CD4-positive, alpha-beta T cell (primary cell): Measurements from ENCODE around the gene GULP1. TPM values are rescaled to one million over a fixed set of nuclear protein-coding genes. Genes with fewer than 3 reads are reported as not detected.

ENCODE experiments used
- ATAC-seq: fragments of 200-7000 bp; cut with Tn5 transposase; one replicate; pipeline ENCODE4 v1.10.0; 2022; ENCODE audit warnings: mild to moderate bottlenecking; ENCODE audit not compliant: poor library complexity
- CTCF ChIA-PET: fragments of 350-600 bp; sonication (Branson Sonifier 250); formaldehyde crosslinking; loops from one replicate; lab custom pipeline; 2021; ENCODE audit warnings: antibody characterized with exemption, inconsistent platforms; lab: Charles Lee
- POLR2A ChIA-PET: fragments of 350-600 bp; sonication (Branson Sonifier 250); formaldehyde crosslinking; loops from one replicate; lab custom pipeline; 2021; ENCODE audit warnings: antibody characterized with exemption, inconsistent platforms; lab: Charles Lee
- DNase-seq, 14 experiments: peaks; one replicate each; pipeline ENCODE4 v3.0.0-alpha.2; 2013 to 2020; ENCODE audit warnings: mixed read lengths in 2 of 14
- H3K27ac ChIP-seq, 2 donors: one replicate each; pipeline versions ENCODE4 v1.5.1 to v1.7.0; 2013; ENCODE audit warnings: low read length in 2 of 2, low read depth in 1 of 2, mild to moderate bottlenecking in 1 of 2
- H3K27me3 ChIP-seq, 2 experiments: 1 replicate in 1 of 2; 2 replicates in 1 of 2; pipeline versions ENCODE4 v1.6.1 to v1.7.0; 2013; ENCODE audit warnings: low read length in 2 of 2, control low read depth in 1 of 2, mild to moderate bottlenecking in 1 of 2, moderate library complexity in 1 of 2; ENCODE audit not compliant: insufficient read depth in 2 of 2, control insufficient read depth in 1 of 2
- H3K36me3 ChIP-seq: one replicate; pipeline ENCODE4 v1.6.1; 2013; ENCODE audit warnings: low read length, control low read depth; ENCODE audit not compliant: insufficient read depth
- H3K4me1 ChIP-seq: one replicate; pipeline ENCODE4 v1.6.1; 2013; ENCODE audit warnings: low read length, control low read depth; ENCODE audit not compliant: insufficient read depth
- H3K4me3 ChIP-seq: one replicate; pipeline ENCODE4 v1.5.1; 2013; ENCODE audit warnings: mild to moderate bottlenecking, low read length, moderate library complexity
- H3K9me3 ChIP-seq, 2 experiments: 1 replicate in 1 of 2; 2 replicates in 1 of 2; pipeline versions ENCODE4 v1.6.1 to v1.7.0; 2013; ENCODE audit warnings: low read length in 2 of 2, mild to moderate bottlenecking in 2 of 2, control low read depth in 1 of 2, moderate library complexity in 1 of 2; ENCODE audit not compliant: control insufficient read depth in 1 of 2, insufficient read depth in 1 of 2
- H3K27ac Mint-ChIP-seq: one replicate; pipeline ENCODE4 v1.8.0; 2020; ENCODE audit warnings: mixed read lengths
- H3K27me3 Mint-ChIP-seq: one replicate; pipeline ENCODE4 v1.8.0; 2021; ENCODE audit warnings: mixed read lengths
- H3K36me3 Mint-ChIP-seq: one replicate; pipeline ENCODE4 v1.8.0; 2021; ENCODE audit warnings: low read depth, mixed read lengths
- H3K4me1 Mint-ChIP-seq: one replicate; pipeline ENCODE4 v1.8.0; 2021; ENCODE audit warnings: low read depth, mixed read lengths
- H3K4me3 Mint-ChIP-seq: one replicate; pipeline ENCODE4 v1.8.0; 2020; ENCODE audit warnings: mild to moderate bottlenecking, mixed read lengths
- H3K9me3 Mint-ChIP-seq: one replicate; pipeline ENCODE4 v1.8.0; 2020; ENCODE audit warnings: mixed read lengths
- CTCF ChIP-seq: fragments of 200-600 bp; IDR thresholded peaks from one replicate; pipeline ENCODE4 v1.8.0; 2022; ENCODE audit warnings: antibody characterized with exemption, mild to moderate bottlenecking
- intact Hi-C, 2 experiments: fragments of 100-400 bp; cut with DNase I in 1 of 2; cut with micrococcal nuclease in 1 of 2; formaldehyde crosslinking; loops; one replicate each; pipeline versions ENCODE4 v1.15.1 to v1.9.0; 2023 to 2025; cut with DNase I, micrococcal nuclease
- total RNA-seq, 174 experiments: library from RNA in 2 of 174; stranded (reverse) in 2 of 174; gene quantifications; one replicate each; pipeline ENCODE4 v1.2.3 and lab custom pipeline; 2021 to 2026

GULP1 gene
- total RNA-seq, 2 experiments from 2014 or later, result not detected

GRCh38 chr2:188473306-188473705, 181.6 kb downstream of the GULP1 start:
- Histone ChIP-seq H3K4me1 (no peaks in the 10 kb centered on the region), H3K9me3 (no peaks in the 10 kb centered on the region), H3K27ac (no peak overlapping the region), H3K27me3 (no peaks in the 10 kb centered on the region), H3K36me3 (no peaks in the 10 kb centered on the region), H3K4me3 (no peak overlapping the region)
- Mint-ChIP-seq H3K4me3 (no peak overlapping the region), H3K9me3 (no peaks in the 10 kb centered on the region), H3K4me1 (no peaks in the 10 kb centered on the region), H3K27ac (no peak overlapping the region), H3K27me3 (no peaks in the 10 kb centered on the region), H3K36me3 (no peaks in the 10 kb centered on the region)
- ChIA-PET CTCF (no interaction called here), POLR2A (no interaction called here)
- DNase-seq (no peak), ATAC-seq (no peak)
- TF ChIP-seq CTCF, result no peak
- intact Hi-C loops, result no loop called here

- CTCF ChIA-PET, result no interaction called here
- Histone ChIP-seq H3K27ac (no peak overlapping the region), H3K4me1 (no peaks in the 10 kb centered on the region), H3K36me3 (no peaks in the 10 kb centered on the region), H3K9me3 (no peaks in the 10 kb centered on the region), H3K4me3 (no peak overlapping the region), H3K27me3 (no peaks in the 10 kb centered on the region)
- no peaks in the 10 kb centered on the region for H3K27me3 Mint-ChIP-seq
- DNase-seq (no peak), ATAC-seq (no peak)
- H3K27ac Mint-ChIP-seq, result no peak overlapping the region
- H3K4me3 Mint-ChIP-seq, result no peak overlapping the region
- H3K9me3 Mint-ChIP-seq, result no peaks in the 10 kb centered on the region
- no peak for TF ChIP-seq CTCF
- H3K36me3 Mint-ChIP-seq, result no peaks in the 10 kb centered on the region
- no peaks in the 10 kb centered on the region for H3K4me1 Mint-ChIP-seq
- POLR2A ChIA-PET, result no interaction called here
- intact Hi-C loops, result no loop called here
Measured at GRCh38 chr2:188474316-188474715, 182.6 kb downstream of the GULP1 start.

- no peaks in the 10 kb centered on the region for H3K36me3 ChIP-seq
- intact Hi-C loops, result no loop called here
- CTCF ChIA-PET, result no interaction called here
- TF ChIP-seq CTCF, result no peak
- H3K36me3 Mint-ChIP-seq, result no peaks in the 10 kb centered on the region
- ATAC-seq (no peak), DNase-seq (no peak)
- H3K4me1 ChIP-seq, result no peaks in the 10 kb centered on the region
- H3K4me3 Mint-ChIP-seq, result no peak overlapping the region
- H3K4me3 ChIP-seq, result no peak overlapping the region
- H3K27ac ChIP-seq, result no peak overlapping the region
- H3K9me3 Mint-ChIP-seq, result no peaks in the 10 kb centered on the region
- H3K27me3 ChIP-seq, result no peaks in the 10 kb centered on the region
- no peaks in the 10 kb centered on the region for H3K9me3 ChIP-seq
- no peak overlapping the region for H3K27ac Mint-ChIP-seq
- H3K4me1 Mint-ChIP-seq, result no peaks in the 10 kb centered on the region
- POLR2A ChIA-PET, result no interaction called here
- H3K27me3 Mint-ChIP-seq, result no peaks in the 10 kb centered on the region
Measured at GRCh38 chr2:188475945-188476344, 184.3 kb downstream of the GULP1 start.
